ENCODE data around the gene GALNT14.

GRCh38 chr2:31141443-31142085 lies 3.3 kb upstream of the GALNT14 start:
- TF ChIP-seq EZH2 (IDR thresholded peaks at IDR 0.05; ENCODE audit: borderline replicate concordance, low read depth, low read length, severe bottlenecking) (no peak), CTCF (IDR thresholded peaks at IDR 0.05; ENCODE audit: borderline replicate concordance, extremely low read depth, low read length, poor library complexity, severe bottlenecking) (no peak)
